VCaP (cell line): ENCODE results near the gene DRAM2.

Experiments
- H3K27ac ChIP-seq: fragments of 450-650 bp; 2 replicates; pipeline ENCODE4 v1.5.1; 2017
- TF ChIP-seq, protein P1 (sequence below): fragments of 450-650 bp; conservative IDR thresholded peaks from 2 replicates; pipeline ENCODE4 v1.5.1; 2017; ENCODE audit warnings: mild to moderate bottlenecking, moderate library complexity

DRAM2 gene

GRCh38 chr1:111142356-111142975, 2.6 kb upstream of the DRAM2 start:
- TF ChIP-seq, protein P1, sequence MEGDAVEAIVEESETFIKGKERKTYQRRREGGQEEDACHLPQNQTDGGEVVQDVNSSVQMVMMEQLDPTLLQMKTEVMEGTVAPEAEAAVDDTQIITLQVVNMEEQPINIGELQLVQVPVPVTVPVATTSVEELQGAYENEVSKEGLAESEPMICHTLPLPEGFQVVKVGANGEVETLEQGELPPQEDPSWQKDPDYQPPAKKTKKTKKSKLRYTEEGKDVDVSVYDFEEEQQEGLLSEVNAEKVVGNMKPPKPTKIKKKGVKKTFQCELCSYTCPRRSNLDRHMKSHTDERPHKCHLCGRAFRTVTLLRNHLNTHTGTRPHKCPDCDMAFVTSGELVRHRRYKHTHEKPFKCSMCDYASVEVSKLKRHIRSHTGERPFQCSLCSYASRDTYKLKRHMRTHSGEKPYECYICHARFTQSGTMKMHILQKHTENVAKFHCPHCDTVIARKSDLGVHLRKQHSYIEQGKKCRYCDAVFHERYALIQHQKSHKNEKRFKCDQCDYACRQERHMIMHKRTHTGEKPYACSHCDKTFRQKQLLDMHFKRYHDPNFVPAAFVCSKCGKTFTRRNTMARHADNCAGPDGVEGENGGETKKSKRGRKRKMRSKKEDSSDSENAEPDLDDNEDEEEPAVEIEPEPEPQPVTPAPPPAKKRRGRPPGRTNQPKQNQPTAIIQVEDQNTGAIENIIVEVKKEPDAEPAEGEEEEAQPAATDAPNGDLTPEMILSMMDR = no peak
- H3K27ac ChIP-seq = no peak overlapping the region

GRCh38 chr1:111141245-111142220, 1.6 kb upstream of the DRAM2 start:
- peak overlapping the region; percentile 91 for H3K27ac ChIP-seq

GRCh38 chr1:111140680-111140967, 731 bp upstream of the DRAM2 start:
- peak overlapping the region; percentile 91 for H3K27ac ChIP-seq
- TF ChIP-seq, protein P1 = no peak

More at GRCh38 chr1:111141245-111142220, 1.6 kb upstream of the DRAM2 start:
- TF ChIP-seq, protein P1 = no peak

GRCh38 chr1:111139324-111139955, 453 bp downstream of the DRAM2 start:
- TF ChIP-seq, protein P1 = no peak
- H3K27ac ChIP-seq = peak overlapping the region; percentile 91

DNA sequence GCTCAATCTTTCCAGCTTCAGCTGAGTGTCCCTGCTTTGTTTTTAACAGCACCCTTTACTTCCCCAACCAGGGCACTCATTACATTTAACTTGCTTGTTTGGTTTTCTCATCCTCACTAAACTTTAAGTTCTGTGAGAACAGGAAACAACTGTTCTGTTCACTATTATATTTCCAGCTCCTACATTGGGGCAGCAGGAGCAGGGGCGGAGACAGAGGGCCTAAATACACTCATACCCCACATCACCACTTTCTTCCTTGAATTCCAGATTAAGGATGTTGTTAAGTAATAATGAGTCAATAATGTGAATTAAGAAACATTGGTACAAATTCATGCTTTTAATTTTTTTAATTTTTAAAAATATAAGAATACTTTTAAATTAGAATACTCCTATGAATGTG, 6.0 kb downstream of the DRAM2 start:
- no peak overlapping the region for H3K27ac ChIP-seq

GRCh38 chr1:111131693-111132092, 8.2 kb downstream of the DRAM2 start:
- no peak overlapping the region for H3K27ac ChIP-seq
- TF ChIP-seq, protein P1 = no peak

More for the DNA sequence above, 6.0 kb downstream of the DRAM2 start:
- TF ChIP-seq, protein P1 = no peak

DNA sequence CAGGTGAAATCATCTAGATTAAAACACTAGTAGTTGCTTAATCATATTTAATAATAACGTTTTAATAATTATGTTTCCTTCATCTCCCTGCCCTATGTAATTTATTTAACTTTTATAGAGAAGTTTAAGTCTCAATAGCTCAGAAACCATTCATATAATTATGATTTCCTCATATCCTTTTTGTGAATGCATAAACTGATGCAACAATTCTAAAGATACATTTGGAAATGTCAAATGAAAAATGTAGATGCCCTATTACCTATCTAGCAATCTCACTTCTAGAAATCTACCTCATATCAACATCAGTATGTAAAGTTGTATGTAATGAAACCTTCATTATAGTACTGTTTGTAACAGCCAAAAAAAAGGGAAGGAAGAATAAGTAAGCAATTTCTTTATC, 10.5 kb downstream of the DRAM2 start:
- TF ChIP-seq, protein P1 = no peak
- H3K27ac ChIP-seq = no peak overlapping the region
